Inferior parietal cortex (tissue), 1 donor: ENCODE data around the gene CCDC182.

Experiments used
- DNase-seq: peaks from one replicate; pipeline ENCODE4 v3.0.0-alpha.2; 2016; ENCODE audit errors: extremely low spot score

Gene CCDC182

GRCh38 chr17:57697891-57698711, 47.0 kb downstream of the CCDC182 start:
- DNase-seq = no peak

DNA sequence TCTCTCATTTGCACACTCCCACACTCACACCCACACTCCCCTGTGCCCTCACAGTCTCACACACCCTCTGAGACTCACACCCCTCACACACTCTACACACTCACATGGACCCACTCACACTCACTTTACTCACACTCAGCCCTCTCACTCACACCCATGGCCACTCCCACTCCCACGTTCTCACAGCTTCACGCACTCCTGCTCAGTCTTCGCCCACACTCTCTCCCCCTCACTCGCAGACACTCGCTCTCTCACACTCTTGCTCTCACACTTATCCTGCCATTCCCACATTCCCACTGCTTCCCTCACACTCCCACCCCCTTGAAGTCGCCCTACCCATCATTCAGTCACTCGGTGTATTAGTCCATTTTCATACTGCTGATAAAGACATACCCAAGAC, 47.9 kb downstream of the CCDC182 start:
- no peak for DNase-seq

DNA sequence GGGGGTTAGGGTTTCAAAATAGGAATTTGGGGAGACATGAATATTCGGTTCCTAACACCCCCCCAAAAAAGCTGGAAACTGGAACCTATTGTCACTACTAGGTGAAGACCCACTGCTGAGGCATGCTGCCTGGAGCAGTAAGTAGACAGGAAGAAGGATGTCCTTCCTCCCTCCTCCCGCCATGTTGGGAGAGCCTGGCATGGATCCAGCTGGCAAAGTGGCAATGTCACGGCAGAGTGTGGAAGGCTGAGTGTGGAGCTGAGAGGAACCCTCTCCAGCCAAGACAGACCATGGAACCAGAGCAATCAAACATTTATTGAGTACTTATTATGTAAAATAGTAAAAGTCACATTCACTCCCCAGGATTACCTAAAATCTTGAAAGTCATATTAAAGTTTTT, 49.0 kb downstream of the CCDC182 start:
- DNase-seq = no peak
